ENCODE results near the gene ACVR1B.

DNA sequence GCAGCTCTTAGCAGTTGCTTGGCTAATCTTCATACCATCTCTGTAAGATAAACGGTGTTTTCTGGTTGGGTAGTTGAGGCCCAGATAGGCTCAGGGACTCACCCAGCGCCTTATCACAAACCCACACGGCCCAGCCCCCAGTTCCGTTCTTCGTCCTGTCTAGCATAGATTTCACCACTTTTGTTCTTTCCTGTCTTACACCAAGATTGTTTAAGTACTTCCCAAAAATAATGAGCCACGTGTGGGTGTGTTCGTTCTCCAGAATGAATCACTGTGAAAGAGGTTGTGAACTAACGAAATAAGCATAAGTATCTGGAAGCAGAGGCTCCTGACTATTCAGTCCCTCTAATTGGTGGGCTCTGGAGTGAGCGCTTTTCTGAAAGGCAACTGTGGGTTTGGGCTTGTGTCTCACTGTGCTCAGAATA is 21.4 kb downstream of the ACVR1B start:
- TF ChIP-seq, protein P1, sequence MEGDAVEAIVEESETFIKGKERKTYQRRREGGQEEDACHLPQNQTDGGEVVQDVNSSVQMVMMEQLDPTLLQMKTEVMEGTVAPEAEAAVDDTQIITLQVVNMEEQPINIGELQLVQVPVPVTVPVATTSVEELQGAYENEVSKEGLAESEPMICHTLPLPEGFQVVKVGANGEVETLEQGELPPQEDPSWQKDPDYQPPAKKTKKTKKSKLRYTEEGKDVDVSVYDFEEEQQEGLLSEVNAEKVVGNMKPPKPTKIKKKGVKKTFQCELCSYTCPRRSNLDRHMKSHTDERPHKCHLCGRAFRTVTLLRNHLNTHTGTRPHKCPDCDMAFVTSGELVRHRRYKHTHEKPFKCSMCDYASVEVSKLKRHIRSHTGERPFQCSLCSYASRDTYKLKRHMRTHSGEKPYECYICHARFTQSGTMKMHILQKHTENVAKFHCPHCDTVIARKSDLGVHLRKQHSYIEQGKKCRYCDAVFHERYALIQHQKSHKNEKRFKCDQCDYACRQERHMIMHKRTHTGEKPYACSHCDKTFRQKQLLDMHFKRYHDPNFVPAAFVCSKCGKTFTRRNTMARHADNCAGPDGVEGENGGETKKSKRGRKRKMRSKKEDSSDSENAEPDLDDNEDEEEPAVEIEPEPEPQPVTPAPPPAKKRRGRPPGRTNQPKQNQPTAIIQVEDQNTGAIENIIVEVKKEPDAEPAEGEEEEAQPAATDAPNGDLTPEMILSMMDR (IDR thresholded peaks at IDR 0.05): no peak
- TF ChIP-seq POLR2AphosphoS5 (IDR thresholded peaks at IDR 0.05): no peak

All from prostate gland (tissue), 2 donors.